Measurements from ENCODE around the gene C19orf47.

C19orf47 gene

GRCh38 chr19:40313229-40313983 is 34.8 kb downstream of the C19orf47 start:
- H3K4me3 ChIP-seq (ENCODE audit: low read length) = no peak overlapping the region
- H3K79me2 ChIP-seq (ENCODE audit: low read length) = no peaks in the 10 kb centered on the region
- H3K27me3 ChIP-seq (replicated peaks; ENCODE audit: insufficient read depth, low read length) = no peaks in the 10 kb centered on the region
- TF ChIP-seq CTCF (IDR thresholded peaks at IDR 0.05; ENCODE audit: low read length) (no peak), EZH2 (optimal IDR thresholded peaks at IDR 0.05; ENCODE audit: low read depth, low read length) (no peak)
- H3K4me2 ChIP-seq (ENCODE audit: low read depth, low read length) = no peak overlapping the region
- H3F3A ChIP-seq (ENCODE audit: insufficient read depth, low read length) = no peaks in the 10 kb centered on the region
- no peaks in the 10 kb centered on the region for H3K4me1 ChIP-seq (ENCODE audit: low read length)
- no peaks in the 10 kb centered on the region for H3K9me3 ChIP-seq (replicated peaks; ENCODE audit: insufficient read depth, low read length)
- no peak overlapping the region for H3K9ac ChIP-seq (ENCODE audit: low read length)
- H3K9me2 ChIP-seq (replicated peaks; ENCODE audit: insufficient read depth, low read length) = no peaks in the 10 kb centered on the region
- H2AFZ ChIP-seq (ENCODE audit: low read length) = no peak overlapping the region
- no peak for DNase-seq
- H3K36me3 ChIP-seq (replicated peaks; ENCODE audit: insufficient read depth, low read length) = no peaks in the 10 kb centered on the region
- H3K27ac ChIP-seq (ENCODE audit: low read length) = no peak overlapping the region
- H4K20me1 ChIP-seq (ENCODE audit: insufficient read depth, low read length) = no peaks in the 10 kb centered on the region

GRCh38 chr19:40312533-40312932 is 35.7 kb downstream of the C19orf47 start:
- Histone ChIP-seq H3F3A (ENCODE audit: insufficient read depth, low read length) (no peaks in the 10 kb centered on the region), H3K9ac (ENCODE audit: low read length) (no peak overlapping the region), H3K27me3 (replicated peaks; ENCODE audit: insufficient read depth, low read length) (no peaks in the 10 kb centered on the region), H3K4me3 (ENCODE audit: low read length) (no peak overlapping the region), H3K27ac (ENCODE audit: low read length) (no peak overlapping the region), H3K9me3 (replicated peaks; ENCODE audit: insufficient read depth, low read length) (no peaks in the 10 kb centered on the region), H3K4me2 (ENCODE audit: low read depth, low read length) (no peak overlapping the region), H3K9me2 (replicated peaks; ENCODE audit: insufficient read depth, low read length) (no peaks in the 10 kb centered on the region), H3K36me3 (replicated peaks; ENCODE audit: insufficient read depth, low read length) (no peaks in the 10 kb centered on the region), H2AFZ (ENCODE audit: low read length) (no peak overlapping the region), H4K20me1 (ENCODE audit: insufficient read depth, low read length) (no peaks in the 10 kb centered on the region), H3K79me2 (ENCODE audit: low read length) (no peaks in the 10 kb centered on the region), H3K4me1 (ENCODE audit: low read length) (no peaks in the 10 kb centered on the region)
- DNase-seq = no peak
- TF ChIP-seq EZH2 (optimal IDR thresholded peaks at IDR 0.05; ENCODE audit: low read depth, low read length) (no peak), EZH2phosphoT487 (IDR thresholded peaks at IDR 0.05; ENCODE audit: low read length) (no peak), CTCF (IDR thresholded peaks at IDR 0.05; ENCODE audit: low read length) (no peak)

GRCh38 chr19:40309666-40310065 is 38.5 kb downstream of the C19orf47 start:
- Histone ChIP-seq H3F3A (ENCODE audit: insufficient read depth, low read length) (no peaks in the 10 kb centered on the region), H3K27me3 (replicated peaks; ENCODE audit: insufficient read depth, low read length) (no peaks in the 10 kb centered on the region), H3K9ac (ENCODE audit: low read length) (no peak overlapping the region), H3K4me3 (ENCODE audit: low read length) (no peak overlapping the region), H4K20me1 (ENCODE audit: insufficient read depth, low read length) (no peaks in the 10 kb centered on the region), H3K4me1 (ENCODE audit: low read length) (no peaks in the 10 kb centered on the region), H3K9me3 (replicated peaks; ENCODE audit: insufficient read depth, low read length) (no peaks in the 10 kb centered on the region), H3K79me2 (ENCODE audit: low read length) (no peaks in the 10 kb centered on the region), H2AFZ (ENCODE audit: low read length) (no peak overlapping the region), H3K9me2 (replicated peaks; ENCODE audit: insufficient read depth, low read length) (no peaks in the 10 kb centered on the region), H3K27ac (ENCODE audit: low read length) (no peak overlapping the region), H3K4me2 (ENCODE audit: low read depth, low read length) (no peak overlapping the region), H3K36me3 (replicated peaks; ENCODE audit: insufficient read depth, low read length) (no peaks in the 10 kb centered on the region)
- no peak for TF ChIP-seq CTCF (IDR thresholded peaks at IDR 0.05; ENCODE audit: low read length)
- TF ChIP-seq EZH2phosphoT487 (IDR thresholded peaks at IDR 0.05; ENCODE audit: low read length) = no peak
- no peak for TF ChIP-seq EZH2 (optimal IDR thresholded peaks at IDR 0.05; ENCODE audit: low read depth, low read length)
- no peak for DNase-seq
